ENCODE measurements around the gene METTL25B.

METTL25B gene

GRCh38 chr1:156773607-156774006 lies 45.3 kb downstream of the METTL25B start:
- DNase-seq (ENCODE audit: low read depth): no peak
- peak; percentile 14 for TF ChIP-seq CTCF (IDR thresholded peaks at IDR 0.05; ENCODE audit: low read depth, low read length, missing control alignments)
- no peak overlapping the region for H3K4me3 ChIP-seq (ENCODE audit: low read depth, low read length)

GRCh38 chr1:156775799-156776198 lies 47.5 kb downstream of the METTL25B start:
- no peak for DNase-seq (ENCODE audit: low read depth)
- no peak for TF ChIP-seq CTCF (IDR thresholded peaks at IDR 0.05; ENCODE audit: low read depth, low read length, missing control alignments)
- no peak overlapping the region for H3K4me3 ChIP-seq (ENCODE audit: low read depth, low read length)

GRCh38 chr1:156776942-156777341 lies 48.7 kb downstream of the METTL25B start:
- no peak overlapping the region for H3K4me3 ChIP-seq (ENCODE audit: low read depth, low read length)
- TF ChIP-seq CTCF (IDR thresholded peaks at IDR 0.05; ENCODE audit: low read depth, low read length, missing control alignments): no peak
- DNase-seq (ENCODE audit: low read depth): no peak

- no peak for TF ChIP-seq CTCF (IDR thresholded peaks at IDR 0.05; ENCODE audit: low read depth, low read length, missing control alignments)
- no peak for DNase-seq (ENCODE audit: low read depth)
- no peak overlapping the region for H3K4me3 ChIP-seq (ENCODE audit: low read depth, low read length)
Observed at GRCh38 chr1:156777573-156777972, 49.3 kb downstream of the METTL25B start.

GRCh38 chr1:156781585-156782186 lies 53.4 kb downstream of the METTL25B start:
- DNase-seq (ENCODE audit: low read depth): no peak
- H3K4me3 ChIP-seq (ENCODE audit: low read depth, low read length): no peak overlapping the region
- no peak for TF ChIP-seq CTCF (IDR thresholded peaks at IDR 0.05; ENCODE audit: low read depth, low read length, missing control alignments)

- TF ChIP-seq CTCF (IDR thresholded peaks at IDR 0.05; ENCODE audit: low read depth, low read length, missing control alignments): no peak
- no peak for DNase-seq (ENCODE audit: low read depth)
- H3K4me3 ChIP-seq (ENCODE audit: low read depth, low read length): no peak overlapping the region
Observed at GRCh38 chr1:156785458-156785857, 57.2 kb downstream of the METTL25B start.
